HCT116 (cell line): ENCODE data around the gene DPP10. TPM values are rescaled to one million over a fixed set of nuclear protein-coding genes. Genes with fewer than 3 reads are reported as not detected.

ENCODE experiments used
- ATAC-seq: fragments of 200-7000 bp; cut with Tn5 transposase; 2 replicates; pipeline ENCODE4 v1.9.1; 2020; ENCODE audit warnings: mild to moderate bottlenecking, moderate library complexity
- BruUV-seq: library from RNA; stranded (reverse); fragments of 400-500 nt; replicated peaks from 2 replicates; lab custom pipeline; 2021; lab: Mats Ljungman, UMichigan
- CTCF ChIA-PET: fragments of 300-600 bp; sonication (Branson Sonifier 250); formaldehyde crosslinking; loops from one replicate; lab custom pipeline; 2021; ENCODE audit warnings: antibody characterized with exemption; lab: Charles Lee
- POLR2A ChIA-PET: fragments of 300-600, 350-600 bp; sonication (Branson Sonifier 250); formaldehyde crosslinking; loops from one replicate; lab custom pipeline; 2021; ENCODE audit warnings: antibody characterized with exemption; lab: Charles Lee
- RAD21 ChIA-PET, 2 experiments: fragments of 300-600 bp; sonication (Branson Sonifier 250); formaldehyde crosslinking; loops; one replicate each; lab custom pipeline; 2023; ENCODE audit warnings: low total read pairs in 2 of 2; ENCODE audit not compliant: uncharacterized antibody in 2 of 2, unreplicated experiment in 2 of 2, low non-redundant PET in 1 of 2; lab: Charles Lee
- DNase-seq: peaks from one replicate; pipeline ENCODE4 v3.0.0-alpha.2; 2010; ENCODE audit warnings: low read depth, low spot score
- H2AFZ ChIP-seq: fragments of 200-600 bp; shearing (Covaris generic), sonication (generic); 2 replicates; pipeline ENCODE4 v1.6.1; 2017; ENCODE audit warnings: low read depth, mixed run types, mixed read lengths, antibody characterized with exemption, low read length; ENCODE audit not compliant: poor library complexity, severe bottlenecking
- H3K27ac ChIP-seq: 2 replicates; pipeline ENCODE4 v1.5.1; 2012; ENCODE audit warnings: low read depth, low read length
- H3K27me3 ChIP-seq: fragments of 200-600 bp; sonication (generic); 2 replicates; pipeline ENCODE4 v1.6.1; 2016; ENCODE audit warnings: mixed run types, low read length, mixed read lengths; ENCODE audit not compliant: insufficient read depth
- H3K36me3 ChIP-seq, 2 experiments: fragments of 200-500 bp in 1 of 2; fragments of 200-600 bp in 1 of 2; sonication (Bioruptor generic) in 1 of 2; sonication (generic) in 1 of 2; 2 replicates each; pipeline versions ENCODE4 v1.5.1 to v1.6.1; 2014 to 2016; ENCODE audit warnings: low read length in 2 of 2, inconsistent platforms in 1 of 2, mixed read lengths in 1 of 2, mixed run types in 1 of 2; ENCODE audit not compliant: insufficient read depth in 2 of 2, control insufficient read depth in 1 of 2
- H3K4me1 ChIP-seq, 2 experiments: fragments of 200-600 bp in 1 of 2; sonication (generic) in 1 of 2; 2 replicates each; pipeline versions ENCODE4 v1.5.1 to v1.6.1; 2012 to 2017; ENCODE audit warnings: low read length in 2 of 2, inconsistent platforms in 1 of 2, mild to moderate bottlenecking in 1 of 2, mixed read lengths in 1 of 2, mixed run types in 1 of 2, moderate library complexity in 1 of 2; ENCODE audit not compliant: insufficient read depth in 2 of 2, control insufficient read depth in 1 of 2
- H3K4me2 ChIP-seq: fragments of 200-600 bp; sonication (generic); 2 replicates; pipeline ENCODE4 v1.6.1; 2017; ENCODE audit warnings: mixed run types, low read length, mixed read lengths
- H3K4me3 ChIP-seq, 2 experiments: fragments of 200-600 bp in 1 of 2; sonication (generic) in 1 of 2; replicated peaks in 1 of 2; 2 replicates each; pipeline ENCODE4 v1.5.1; 2011 to 2016; ENCODE audit warnings: low read length in 2 of 2, control low read depth in 1 of 2, low read depth in 1 of 2, mild to moderate bottlenecking in 1 of 2, mixed read lengths in 1 of 2, mixed run types in 1 of 2
- H3K79me2 ChIP-seq: fragments of 200-600 bp; sonication (generic); 2 replicates; pipeline ENCODE4 v1.6.1; 2017; ENCODE audit warnings: mild to moderate bottlenecking, mixed run types, low read length, moderate library complexity, mixed read lengths; ENCODE audit not compliant: insufficient read depth
- H3K9ac ChIP-seq: fragments of 200-600 bp; sonication (generic); 2 replicates; pipeline ENCODE4 v1.6.1; 2016; ENCODE audit warnings: low read length, mixed read lengths
- H3K9me2 ChIP-seq: fragments of 200-600 bp; sonication (generic), shearing (Covaris generic); 2 replicates; pipeline ENCODE4 v1.6.1; 2017; ENCODE audit warnings: mixed run types, mild to moderate bottlenecking, moderate library complexity; ENCODE audit not compliant: insufficient read depth
- H3K9me3 ChIP-seq, 2 experiments: fragments of 200-500 bp in 1 of 2; fragments of 200-600 bp in 1 of 2; sonication (Bioruptor generic) in 1 of 2; sonication (generic) in 1 of 2; 2 replicates each; pipeline ENCODE4 v1.6.1; 2014 to 2017; ENCODE audit warnings: low read length in 2 of 2, mixed read lengths in 2 of 2, inconsistent platforms in 1 of 2, low read depth in 1 of 2, mild to moderate bottlenecking in 1 of 2, mixed run types in 1 of 2, moderate library complexity in 1 of 2; ENCODE audit not compliant: control insufficient read depth in 1 of 2, insufficient read depth in 1 of 2
- H4K20me1 ChIP-seq: fragments of 200-600 bp; sonication (generic), shearing (Covaris generic); 2 replicates; pipeline ENCODE4 v1.6.1; 2017; ENCODE audit warnings: mixed run types, mild to moderate bottlenecking, moderate library complexity; ENCODE audit not compliant: insufficient read depth
- CBX3 ChIP-seq: IDR thresholded peaks from 2 replicates; pipeline ENCODE4 v1.6.1; 2012; ENCODE audit warnings: low read depth
- CEBPB ChIP-seq: IDR thresholded peaks from 2 replicates; pipeline ENCODE4 v1.6.1; 2012; ENCODE audit warnings: low read depth
- EGR1 ChIP-seq: IDR thresholded peaks from 2 replicates; pipeline ENCODE4 v1.6.1; 2012; ENCODE audit warnings: low read depth
- ELF1 ChIP-seq: IDR thresholded peaks from 2 replicates; pipeline ENCODE4 v1.6.1; 2012; ENCODE audit warnings: low read depth, borderline replicate concordance
- EZH2phosphoT487 ChIP-seq: fragments of 200-600 bp; IDR thresholded peaks from 2 replicates; pipeline ENCODE4 v1.6.1; 2018; ENCODE audit warnings: antibody characterized with exemption, borderline replicate concordance
- FOSL1 ChIP-seq: IDR thresholded peaks from 2 replicates; pipeline ENCODE4 v1.6.1; 2012; ENCODE audit warnings: low read depth
- JUND ChIP-seq: IDR thresholded peaks from 2 replicates; pipeline ENCODE4 v1.6.1; 2012
- MAX ChIP-seq: IDR thresholded peaks from 2 replicates; pipeline ENCODE4 v1.6.1; 2012
- RAD21 ChIP-seq: IDR thresholded peaks from 2 replicates; pipeline ENCODE4 v1.6.1; 2012; ENCODE audit warnings: low read depth, mild to moderate bottlenecking
- SP1 ChIP-seq: IDR thresholded peaks from 2 replicates; pipeline ENCODE4 v1.6.1; 2012; ENCODE audit warnings: low read depth
- TCF7L2 ChIP-seq: IDR thresholded peaks from 2 replicates; pipeline ENCODE4 v1.7.0; 2011; ENCODE audit warnings: borderline replicate concordance, inconsistent platforms; ENCODE audit not compliant: insufficient read depth, insufficient read length; ENCODE audit errors: extremely low read depth
- ZFX ChIP-seq: fragments of 450-650 bp; IDR thresholded peaks from 2 replicates; pipeline ENCODE4 v1.6.1; 2017
- ZNF274 ChIP-seq: fragments of 200-500 bp; sonication (Bioruptor generic); IDR thresholded peaks from 2 replicates; pipeline ENCODE4 v1.6.1; 2014; ENCODE audit warnings: mild to moderate bottlenecking, low read depth, low read length, inconsistent platforms
- intact Hi-C: fragments of 100-400 bp; cut with micrococcal nuclease; formaldehyde crosslinking; loops from 2 replicates; pipeline ENCODE4 v1.10.0; 2022
- total RNA-seq: library from RNA; stranded (reverse); gene quantifications from one replicate; pipeline ENCODE4 v1.2.1, GENCODE V29; 2021; ENCODE audit not compliant: unreplicated experiment

DPP10 gene
- total RNA-seq, 1 experiment from 2014 or later = not detected

- ATAC-seq (no peak), DNase-seq (no peak)
- Histone ChIP-seq H3K4me2 (no peak overlapping the region), H3K36me3 (no peaks in the 10 kb centered on the region), H3K9ac (no peak overlapping the region), H3K4me1 (no peaks in the 10 kb centered on the region), H2AFZ (no peak overlapping the region), H3K4me3 (no peak overlapping the region), H3K79me2 (no peaks in the 10 kb centered on the region), H3K27me3 (no peaks in the 10 kb centered on the region)
- ChIA-PET POLR2A (no interaction called here), RAD21 (no interaction called here), CTCF (no interaction called here)
- BruUV-seq = no TSS peak
- intact Hi-C loops = no loop called here
- TF ChIP-seq ZNF274 (no peak), FOSL1 (no peak), MAX (no peak), TCF7L2 (no peak), ZFX (no peak), EZH2phosphoT487 (no peak), JUND (no peak), CBX3 (no peak), CEBPB (no peak)
- TF ChIP-seq, all 23 proteins: peak for 0
- no peaks in the 10 kb centered on the region for H3K9me2 ChIP-seq
- H3K9me3 ChIP-seq = peaks cover 6 to 27% of the 10 kb centered on the region in 2 experiments; a peak in 2 of 4 replicates
- no peaks in the 10 kb centered on the region for H4K20me1 ChIP-seq
- H3K27ac ChIP-seq = no peak overlapping the region
Observed at GRCh38 chr2:114762376-114762775, 319.9 kb downstream of the DPP10 start.

GRCh38 chr2:114762986-114763385 is 320.5 kb downstream of the DPP10 start:
- no peak overlapping the region for H3K4me2 ChIP-seq
- H3K9me2 ChIP-seq = no peaks in the 10 kb centered on the region
- no peaks in the 10 kb centered on the region for H4K20me1 ChIP-seq
- H3K4me1 ChIP-seq = no peaks in the 10 kb centered on the region
- no peak overlapping the region for H2AFZ ChIP-seq
- ChIA-PET RAD21 (no interaction called here), CTCF (no interaction called here), POLR2A (no interaction called here)
- no peak for ATAC-seq
- no TSS peak for BruUV-seq
- intact Hi-C loops = no loop called here
- no peak for DNase-seq
- H3K36me3 ChIP-seq = no peaks in the 10 kb centered on the region
- TF ChIP-seq EGR1 (no peak), SP1 (no peak), ELF1 (no peak), RAD21 (no peak), CEBPB (no peak), ZFX (no peak), ZNF274 (no peak)
- H3K79me2 ChIP-seq = no peaks in the 10 kb centered on the region
- H3K4me3 ChIP-seq = no peak overlapping the region
- H3K27me3 ChIP-seq = no peaks in the 10 kb centered on the region
- peaks cover 4 to 27% of the 10 kb centered on the region in 2 experiments; a peak in 2 of 4 replicates for H3K9me3 ChIP-seq
- no peak overlapping the region for H3K27ac ChIP-seq
- no peak overlapping the region for H3K9ac ChIP-seq
